Stomach (tissue), 4 donors: ENCODE data around the gene ERCC2.

Experiments
- EP300 ChIP-seq: sonication (generic); formaldehyde crosslinking; IDR thresholded peaks from one replicate; pipeline ENCODE4 v1.6.1; 2017; ENCODE audit warnings: antibody characterized with exemption
- POLR2A ChIP-seq, 4 donors: fragments of 450-650 bp; IDR thresholded peaks; one replicate each; pipeline ENCODE4 v1.6.1; 2016; ENCODE audit warnings: antibody characterized with exemption in 4 of 4, control low read depth in 2 of 4, mild to moderate bottlenecking in 1 of 4, moderate library complexity in 1 of 4
- TF ChIP-seq, protein P1 (sequence below), 7 experiments: fragments of 450-650 bp in 4 of 7; fragments of 200-600 bp in 3 of 7; sonication (generic) in 3 of 7; IDR thresholded peaks; one replicate each; pipeline ENCODE4 v1.5.1; 2016 to 2019; ENCODE audit warnings: antibody characterized with exemption in 7 of 7, control low read depth in 2 of 7, mild to moderate bottlenecking in 1 of 7

DNA sequence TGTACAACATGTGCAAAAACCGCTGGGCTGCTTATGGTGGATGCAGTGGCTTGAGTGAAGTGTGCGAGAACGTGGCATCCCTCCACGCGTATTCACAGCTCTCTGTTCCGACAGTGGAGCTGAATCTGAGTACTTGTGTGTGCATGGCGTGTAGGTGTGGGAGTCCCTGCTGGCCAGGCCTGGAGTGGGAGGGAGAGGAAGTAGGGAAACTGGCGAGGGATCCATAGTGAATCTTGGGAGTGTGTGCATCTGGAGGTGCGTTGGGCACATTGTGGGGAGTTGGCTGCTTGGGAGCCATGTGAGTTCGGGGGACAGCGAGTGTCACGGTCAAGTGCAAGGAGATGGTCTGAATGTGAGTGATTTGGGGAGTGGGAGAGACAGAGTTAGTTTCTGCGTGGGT lies 27.5 kb downstream of the ERCC2 start:
- TF ChIP-seq POLR2A (IDR thresholded peaks at IDR 0.05) (no peak), EP300 (no peak)
- TF ChIP-seq, protein P1, sequence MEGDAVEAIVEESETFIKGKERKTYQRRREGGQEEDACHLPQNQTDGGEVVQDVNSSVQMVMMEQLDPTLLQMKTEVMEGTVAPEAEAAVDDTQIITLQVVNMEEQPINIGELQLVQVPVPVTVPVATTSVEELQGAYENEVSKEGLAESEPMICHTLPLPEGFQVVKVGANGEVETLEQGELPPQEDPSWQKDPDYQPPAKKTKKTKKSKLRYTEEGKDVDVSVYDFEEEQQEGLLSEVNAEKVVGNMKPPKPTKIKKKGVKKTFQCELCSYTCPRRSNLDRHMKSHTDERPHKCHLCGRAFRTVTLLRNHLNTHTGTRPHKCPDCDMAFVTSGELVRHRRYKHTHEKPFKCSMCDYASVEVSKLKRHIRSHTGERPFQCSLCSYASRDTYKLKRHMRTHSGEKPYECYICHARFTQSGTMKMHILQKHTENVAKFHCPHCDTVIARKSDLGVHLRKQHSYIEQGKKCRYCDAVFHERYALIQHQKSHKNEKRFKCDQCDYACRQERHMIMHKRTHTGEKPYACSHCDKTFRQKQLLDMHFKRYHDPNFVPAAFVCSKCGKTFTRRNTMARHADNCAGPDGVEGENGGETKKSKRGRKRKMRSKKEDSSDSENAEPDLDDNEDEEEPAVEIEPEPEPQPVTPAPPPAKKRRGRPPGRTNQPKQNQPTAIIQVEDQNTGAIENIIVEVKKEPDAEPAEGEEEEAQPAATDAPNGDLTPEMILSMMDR (IDR thresholded peaks at IDR 0.05): no peak
